HG03342 (cell line): ENCODE results near the gene ZNF804B.

Source experiments
- ATAC-seq: cut with Tn5 transposase; IDR thresholded peaks from one replicate; pipeline ENCODE4 v1.9.1; 2021; ENCODE audit warnings: mild to moderate bottlenecking, moderate library complexity; ENCODE audit not compliant: unreplicated experiment

Gene ZNF804B

DNA sequence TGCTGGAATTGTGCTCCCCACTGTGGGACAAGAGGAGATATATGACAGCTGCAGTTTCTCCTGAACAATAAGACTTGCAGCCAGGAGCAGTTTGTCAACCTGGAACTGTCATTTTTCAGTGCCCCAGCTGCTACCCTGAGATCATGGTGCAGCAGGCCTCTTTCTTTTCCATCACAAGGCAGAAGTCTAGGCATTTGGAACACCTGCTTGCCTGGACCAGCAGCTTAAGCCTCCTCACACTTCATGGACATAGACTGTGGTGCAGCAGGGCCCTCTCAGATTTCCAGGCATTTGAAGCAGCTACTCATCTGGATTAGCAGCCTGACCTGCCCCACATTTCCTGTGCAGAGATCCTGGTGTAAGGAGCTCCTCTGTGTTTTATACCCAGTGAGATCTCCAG, 486.7 kb downstream of the ZNF804B start:
- ATAC-seq, result no peak

GRCh38 chr7:89247207-89247606, 487.7 kb downstream of the ZNF804B start:
- no peak for ATAC-seq

DNA sequence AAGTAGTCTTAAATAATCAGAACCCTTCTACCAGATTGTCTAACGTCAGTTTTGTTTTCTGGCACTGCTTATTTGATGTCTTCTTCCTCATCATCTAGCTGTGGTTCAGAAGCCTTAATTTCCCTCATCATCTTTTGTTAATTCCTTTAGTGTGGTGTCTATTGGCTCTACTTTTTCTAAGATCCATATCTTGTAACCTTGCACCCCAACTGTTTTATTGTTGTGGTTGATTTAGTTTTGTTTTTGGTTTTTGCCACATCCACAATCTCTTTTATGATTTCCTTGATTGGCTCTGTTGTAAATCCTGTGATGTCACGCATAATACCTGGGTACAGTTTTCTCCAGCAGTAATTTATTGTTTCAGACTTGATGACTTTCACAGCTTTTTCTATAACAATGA, 499.6 kb downstream of the ZNF804B start:
- no peak for ATAC-seq

GRCh38 chr7:89264126-89264525, 504.6 kb downstream of the ZNF804B start:
- no peak for ATAC-seq

- no peak for ATAC-seq
Measured at GRCh38 chr7:89265631-89266030, 506.1 kb downstream of the ZNF804B start.

GRCh38 chr7:89283302-89283701, 523.8 kb downstream of the ZNF804B start:
- no peak for ATAC-seq

- no peak for ATAC-seq
Measured at GRCh38 chr7:89308535-89308934, 549.0 kb downstream of the ZNF804B start.

- ATAC-seq, result no peak
Measured at GRCh38 chr7:89311886-89312285, 552.4 kb downstream of the ZNF804B start.

DNA sequence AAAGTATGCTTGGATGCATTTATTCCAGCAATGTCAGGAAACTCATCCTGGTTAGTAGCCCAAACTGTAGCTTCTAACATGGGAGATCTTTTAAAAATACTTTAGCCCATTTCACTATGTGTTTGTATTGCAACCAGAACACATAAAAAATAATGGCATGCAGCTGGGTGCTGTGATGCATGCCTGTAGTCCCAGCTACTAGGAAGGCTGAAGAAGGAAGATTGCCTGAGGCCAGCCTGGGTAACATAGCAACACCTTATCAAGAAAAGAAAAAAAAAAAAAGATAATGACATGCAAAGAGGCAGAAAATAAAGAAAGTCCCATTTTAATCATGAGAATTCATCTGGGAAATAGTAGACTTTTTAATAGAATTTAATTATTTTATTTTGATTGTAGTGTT, 553.1 kb downstream of the ZNF804B start:
- ATAC-seq, result no peak

- no peak for ATAC-seq
Measured at GRCh38 chr7:89316584-89317251, 557.2 kb downstream of the ZNF804B start.

DNA sequence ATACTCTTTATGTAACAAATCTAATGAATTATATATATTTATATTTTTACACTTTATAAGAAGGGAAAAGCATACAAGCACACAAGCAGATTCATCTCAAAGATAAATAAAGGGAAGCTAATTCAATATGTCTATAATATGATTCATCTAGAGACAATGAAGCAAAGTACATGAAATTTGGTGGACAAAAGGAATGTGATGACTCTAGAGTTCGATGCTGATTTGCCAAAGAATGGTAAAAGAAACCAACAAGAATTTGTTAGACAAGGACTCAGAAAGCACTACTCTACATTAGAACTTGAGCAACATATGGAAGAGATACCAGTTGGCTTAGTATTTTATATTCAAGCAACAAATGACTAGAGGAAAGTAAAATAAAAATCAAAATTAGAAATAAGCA, 572.5 kb downstream of the ZNF804B start:
- ATAC-seq, result no peak

DNA sequence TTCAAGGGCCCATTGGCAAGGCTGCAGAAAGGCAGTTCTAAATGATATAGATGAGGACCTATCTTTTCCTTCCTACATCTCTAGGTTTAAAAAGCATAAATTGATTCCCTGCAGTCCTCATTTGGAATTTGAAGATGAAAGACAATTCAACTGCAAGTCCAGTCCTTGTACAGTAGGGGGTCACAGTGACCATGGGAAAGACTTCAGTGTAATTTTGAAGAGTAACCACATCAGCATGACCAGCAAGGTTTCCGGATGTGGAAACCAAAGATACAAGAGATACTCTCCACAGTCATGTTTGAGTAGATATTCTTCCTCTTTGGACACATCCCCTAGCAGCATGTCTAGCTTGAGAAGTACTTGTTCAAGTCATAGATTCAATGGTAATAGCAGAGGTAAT, 575.3 kb downstream of the ZNF804B start:
- ATAC-seq, result no peak

- ATAC-seq, result no peak
Measured at GRCh38 chr7:89335490-89335889, 576.0 kb downstream of the ZNF804B start.

GRCh38 chr7:89336121-89336520, 576.6 kb downstream of the ZNF804B start:
- no peak for ATAC-seq

DNA sequence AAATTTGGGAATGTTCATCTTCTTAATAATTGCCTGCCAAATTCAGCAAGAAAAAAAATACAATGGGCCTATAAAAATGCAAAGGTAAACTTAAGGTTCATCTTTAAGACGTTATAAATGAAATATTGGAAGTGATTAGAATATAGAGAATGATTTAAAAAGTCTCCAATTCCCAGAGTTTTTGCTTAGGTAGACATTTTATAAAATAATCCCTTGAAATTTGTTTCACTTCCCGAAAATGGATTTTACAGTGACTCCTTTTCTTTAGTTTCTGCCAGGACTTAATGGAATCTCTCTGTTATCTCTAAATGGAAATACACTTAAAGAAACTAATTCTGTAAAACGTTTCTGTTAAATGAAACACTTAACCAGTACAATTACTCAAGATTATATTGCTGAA, 580.2 kb downstream of the ZNF804B start:
- ATAC-seq, result no peak

DNA sequence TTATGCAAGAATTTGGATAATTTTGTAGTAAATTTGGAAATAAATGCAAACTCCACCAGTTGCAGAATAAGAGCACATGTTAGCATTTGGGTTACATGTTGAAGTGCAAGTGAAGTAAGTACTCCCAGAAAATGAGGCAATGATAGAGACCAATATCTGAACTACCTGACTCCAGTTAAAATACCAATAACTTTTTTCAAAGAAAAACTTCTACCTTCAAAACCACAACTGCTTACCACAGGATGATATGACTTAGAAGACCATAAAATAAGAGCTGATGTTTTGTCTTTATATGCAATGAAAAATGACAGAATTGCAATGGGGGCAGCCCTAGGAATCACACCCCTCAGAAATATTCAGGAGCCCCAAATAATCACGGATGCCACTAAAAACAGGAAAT, 597.6 kb downstream of the ZNF804B start:
- no peak for ATAC-seq

- no peak for ATAC-seq
Measured at GRCh38 chr7:89377219-89377618, 617.7 kb downstream of the ZNF804B start.

DNA sequence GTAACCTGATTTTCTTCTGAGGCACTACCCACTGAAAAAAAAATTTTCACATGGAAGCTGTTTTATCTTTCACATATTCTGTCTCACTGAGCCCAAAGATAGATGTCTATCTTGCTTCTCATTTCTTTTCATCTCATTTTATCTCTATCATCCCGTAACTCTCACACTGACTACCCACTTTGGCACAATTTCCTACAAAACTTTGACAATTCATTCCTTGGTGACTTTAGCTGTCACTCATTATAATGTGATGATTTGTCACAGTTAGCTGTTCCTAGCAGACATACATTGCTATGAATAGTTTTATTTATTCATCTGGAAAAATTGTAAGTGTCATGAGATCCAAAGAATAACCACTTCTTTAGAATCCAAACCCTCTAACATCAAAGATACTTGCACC, 625.9 kb downstream of the ZNF804B start:
- no peak for ATAC-seq
